Measurements from ENCODE around the gene GTPBP8.
"Not testable (repeated sequence)": the region's sequence is repeated elsewhere in the genome, so short reads cannot be mapped to it uniquely, and the experiment has no call there.

DNA sequence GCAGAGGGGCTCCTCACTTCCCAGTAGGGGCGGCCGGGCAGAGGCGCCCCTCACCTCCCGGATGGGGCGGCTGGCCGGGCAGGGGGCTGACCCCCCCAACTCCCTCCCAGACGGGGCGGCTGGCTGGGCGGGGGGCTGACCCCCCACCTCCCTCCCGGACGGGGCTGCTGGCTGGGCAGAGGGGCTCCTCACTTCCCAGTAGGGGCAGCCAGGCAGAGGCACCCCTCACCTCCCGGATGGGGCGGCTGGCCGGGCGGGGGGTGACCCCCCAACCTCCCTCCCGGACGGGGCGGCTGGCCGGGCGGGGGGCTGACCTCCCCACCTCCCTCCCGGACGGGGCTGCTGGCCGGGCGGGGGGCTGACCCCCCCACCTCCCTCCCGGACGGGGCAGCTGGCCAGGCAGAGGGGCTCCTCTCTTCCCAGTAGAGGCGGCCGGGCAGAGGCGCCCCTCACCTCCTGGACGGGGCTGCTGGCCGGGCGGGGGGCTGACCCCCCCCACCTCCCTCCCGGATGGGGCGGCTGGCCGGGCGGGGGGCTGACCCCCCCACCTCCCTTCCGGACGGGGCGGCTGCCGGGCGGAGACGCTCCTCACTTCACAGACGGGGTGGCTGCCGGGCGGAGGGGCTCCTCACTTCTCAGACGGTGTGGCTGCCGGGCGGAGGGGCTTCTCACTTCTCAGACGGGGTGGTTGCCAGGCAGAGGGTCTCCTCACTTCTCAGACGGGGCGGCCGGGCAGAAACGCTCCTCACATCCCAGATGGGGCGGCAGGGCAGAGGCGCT is 55.6 kb downstream of the GTPBP8 start:
- TF ChIP-seq, protein P1, sequence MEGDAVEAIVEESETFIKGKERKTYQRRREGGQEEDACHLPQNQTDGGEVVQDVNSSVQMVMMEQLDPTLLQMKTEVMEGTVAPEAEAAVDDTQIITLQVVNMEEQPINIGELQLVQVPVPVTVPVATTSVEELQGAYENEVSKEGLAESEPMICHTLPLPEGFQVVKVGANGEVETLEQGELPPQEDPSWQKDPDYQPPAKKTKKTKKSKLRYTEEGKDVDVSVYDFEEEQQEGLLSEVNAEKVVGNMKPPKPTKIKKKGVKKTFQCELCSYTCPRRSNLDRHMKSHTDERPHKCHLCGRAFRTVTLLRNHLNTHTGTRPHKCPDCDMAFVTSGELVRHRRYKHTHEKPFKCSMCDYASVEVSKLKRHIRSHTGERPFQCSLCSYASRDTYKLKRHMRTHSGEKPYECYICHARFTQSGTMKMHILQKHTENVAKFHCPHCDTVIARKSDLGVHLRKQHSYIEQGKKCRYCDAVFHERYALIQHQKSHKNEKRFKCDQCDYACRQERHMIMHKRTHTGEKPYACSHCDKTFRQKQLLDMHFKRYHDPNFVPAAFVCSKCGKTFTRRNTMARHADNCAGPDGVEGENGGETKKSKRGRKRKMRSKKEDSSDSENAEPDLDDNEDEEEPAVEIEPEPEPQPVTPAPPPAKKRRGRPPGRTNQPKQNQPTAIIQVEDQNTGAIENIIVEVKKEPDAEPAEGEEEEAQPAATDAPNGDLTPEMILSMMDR (IDR thresholded peaks at IDR 0.05; ENCODE audit: insufficient read depth, low read length, poor library complexity, severe bottlenecking) = not testable (repeated sequence)
- not testable (repeated sequence) for TF ChIP-seq EZH2phosphoT487 (conservative IDR thresholded peaks at IDR 0.05; ENCODE audit: low read length)

Data from SU-DHL-6 (cell line).